ENCODE measurements around the gene AIG1. TPM values are rescaled to one million over a fixed set of nuclear protein-coding genes. Genes with fewer than 3 reads are reported as not detected.

AIG1 gene
- total and polyA plus RNA-seq, 4 donors = 19.9 to 31.7 (median 27.3) TPM

GRCh38 chr6:143059663-143060353 lies 881 bp upstream of the AIG1 start:
- TF ChIP-seq, protein P1, sequence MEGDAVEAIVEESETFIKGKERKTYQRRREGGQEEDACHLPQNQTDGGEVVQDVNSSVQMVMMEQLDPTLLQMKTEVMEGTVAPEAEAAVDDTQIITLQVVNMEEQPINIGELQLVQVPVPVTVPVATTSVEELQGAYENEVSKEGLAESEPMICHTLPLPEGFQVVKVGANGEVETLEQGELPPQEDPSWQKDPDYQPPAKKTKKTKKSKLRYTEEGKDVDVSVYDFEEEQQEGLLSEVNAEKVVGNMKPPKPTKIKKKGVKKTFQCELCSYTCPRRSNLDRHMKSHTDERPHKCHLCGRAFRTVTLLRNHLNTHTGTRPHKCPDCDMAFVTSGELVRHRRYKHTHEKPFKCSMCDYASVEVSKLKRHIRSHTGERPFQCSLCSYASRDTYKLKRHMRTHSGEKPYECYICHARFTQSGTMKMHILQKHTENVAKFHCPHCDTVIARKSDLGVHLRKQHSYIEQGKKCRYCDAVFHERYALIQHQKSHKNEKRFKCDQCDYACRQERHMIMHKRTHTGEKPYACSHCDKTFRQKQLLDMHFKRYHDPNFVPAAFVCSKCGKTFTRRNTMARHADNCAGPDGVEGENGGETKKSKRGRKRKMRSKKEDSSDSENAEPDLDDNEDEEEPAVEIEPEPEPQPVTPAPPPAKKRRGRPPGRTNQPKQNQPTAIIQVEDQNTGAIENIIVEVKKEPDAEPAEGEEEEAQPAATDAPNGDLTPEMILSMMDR (IDR thresholded peaks at IDR 0.05; ENCODE audit: control extremely low read depth, extremely low read depth) = no peak
- peaks cover 0 to 24% (median 3%) of the 10 kb centered on the region in 5 donors for H3K4me1 ChIP-seq (ENCODE audit: control insufficient read depth in 5 of 5, insufficient read depth in 5 of 5, low read length in 5 of 5)
- ATAC-seq (ENCODE audit: insufficient read depth, low FRiP score) (peak; percentile 16), DNase-seq (peak in 2 of 3 donors; percentile 58 to 63)
- H3K27ac ChIP-seq (ENCODE audit: low read depth in 1 of 2, low read length in 1 of 2) = peak overlapping the region; percentile 97 to 99
- H3K9me3 ChIP-seq (ENCODE audit: control insufficient read depth in 4 of 4, insufficient read depth in 3 of 4, low read length in 3 of 4) = no peaks in the 10 kb centered on the region
- H3K4me3 ChIP-seq = peak overlapping the region; percentile 92
- no peaks in the 10 kb centered on the region for H3K36me3 ChIP-seq (ENCODE audit: control insufficient read depth in 4 of 4, insufficient read depth in 4 of 4, low read length in 4 of 4)
- H3K27me3 ChIP-seq (ENCODE audit: control insufficient read depth in 3 of 3, insufficient read depth in 3 of 3, low read length in 2 of 3) = no peaks in the 10 kb centered on the region
- H3K9ac ChIP-seq (ENCODE audit: insufficient read depth in 1 of 2, low read length in 2 of 2) = peak overlapping the region; percentile 89 to 94
- WGBS, 2 donors = 2% methylated on average over 8 of the region's 8 CpGs

DNA sequence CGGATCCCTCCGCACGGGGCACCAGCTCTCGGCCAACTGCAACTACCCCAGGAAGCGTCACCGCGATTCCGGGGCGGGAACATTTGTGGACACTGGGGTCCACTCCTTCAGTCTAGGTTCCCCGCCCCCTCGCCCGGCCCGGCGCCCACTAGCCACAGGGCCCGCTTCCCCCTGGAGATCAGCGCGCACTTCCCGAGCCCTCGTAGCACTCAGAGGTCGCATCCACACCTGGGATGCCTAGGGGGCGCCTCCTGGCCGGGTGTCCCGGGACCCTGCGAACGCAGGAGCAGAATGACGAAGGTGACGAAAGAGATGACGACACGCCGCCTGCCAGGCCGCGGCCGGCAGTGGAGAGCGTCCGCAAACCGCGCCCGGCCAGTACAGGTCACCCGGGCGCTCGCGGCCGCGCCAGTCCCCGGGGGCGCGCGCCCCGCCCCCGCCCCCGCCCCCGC lies 309 bp upstream of the AIG1 start:
- DNase-seq = peak; percentile 85 to 86 (median 86)
- peak overlapping the region; percentile 92 for H3K4me3 ChIP-seq
- H3K4me1 ChIP-seq (ENCODE audit: control insufficient read depth in 5 of 5, insufficient read depth in 5 of 5, low read length in 5 of 5) = peaks cover 0 to 24% (median 3%) of the 10 kb centered on the region in 5 donors
- H3K27ac ChIP-seq (ENCODE audit: low read depth in 1 of 2, low read length in 1 of 2) = peak overlapping the region; percentile 97 to 99
- peak overlapping the region; percentile 89 to 94 for H3K9ac ChIP-seq (ENCODE audit: insufficient read depth in 1 of 2, low read length in 2 of 2)
- H3K9me3 ChIP-seq (ENCODE audit: control insufficient read depth in 4 of 4, insufficient read depth in 3 of 4, low read length in 3 of 4) = no peaks in the 10 kb centered on the region
- 0% methylated on average over 32 to 52 of the region's 52 CpGs for whole genome bisulfite sequencing, 2 donors
- ATAC-seq (ENCODE audit: insufficient read depth, low FRiP score) = peak; percentile 89
- TF ChIP-seq, protein P1 (IDR thresholded peaks at IDR 0.05; ENCODE audit: control extremely low read depth, extremely low read depth) = no peak
- H3K36me3 ChIP-seq (ENCODE audit: control insufficient read depth in 4 of 4, insufficient read depth in 4 of 4, low read length in 4 of 4) = no peaks in the 10 kb centered on the region
- H3K27me3 ChIP-seq (ENCODE audit: control insufficient read depth in 3 of 3, insufficient read depth in 3 of 3, low read length in 2 of 3) = no peaks in the 10 kb centered on the region

DNA sequence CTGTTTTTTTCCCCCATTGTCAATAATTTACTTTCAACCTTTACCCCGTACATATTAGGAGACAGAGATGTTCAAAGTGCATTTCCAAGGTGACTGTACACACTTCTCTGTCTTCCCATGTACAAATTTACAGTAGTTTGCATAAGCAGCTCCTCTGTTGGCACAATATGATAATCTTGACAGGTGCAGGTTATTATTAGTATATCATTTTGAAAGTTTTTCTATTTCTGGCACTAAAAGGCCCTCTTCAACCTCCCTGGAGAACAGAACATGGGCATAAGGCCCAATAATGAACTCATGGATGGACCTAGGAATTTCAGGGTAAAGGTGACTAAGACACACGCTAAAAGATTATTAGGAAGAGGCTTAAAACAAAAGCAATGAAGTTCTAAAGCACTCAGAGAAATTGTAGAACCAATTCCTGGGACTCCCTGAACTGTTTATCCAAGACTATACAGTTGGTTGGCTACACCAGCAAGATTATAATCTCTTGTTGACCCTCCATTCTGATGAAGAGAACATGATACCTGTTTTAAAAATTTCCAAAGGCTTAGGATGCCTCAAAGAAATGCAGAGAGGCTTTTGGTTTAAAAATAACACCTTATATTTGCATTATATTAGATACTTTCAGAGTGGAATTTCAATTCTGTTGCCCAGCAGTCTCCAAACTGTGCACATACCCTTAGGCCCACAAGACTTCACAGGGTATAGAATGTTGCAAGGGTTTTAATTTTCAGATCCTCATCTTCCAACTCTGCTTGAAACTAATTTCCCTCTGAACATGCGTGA lies 1.1 kb downstream of the AIG1 start:
- Histone ChIP-seq H3K36me3 (ENCODE audit: control insufficient read depth in 4 of 4, insufficient read depth in 4 of 4, low read length in 4 of 4) (no peaks in the 10 kb centered on the region), H3K4me1 (ENCODE audit: control insufficient read depth in 5 of 5, insufficient read depth in 5 of 5, low read length in 5 of 5) (peaks cover 0 to 14% (median 3%) of the 10 kb centered on the region in 5 donors), H3K27me3 (ENCODE audit: control insufficient read depth in 3 of 3, insufficient read depth in 3 of 3, low read length in 2 of 3) (no peaks in the 10 kb centered on the region), H3K27ac (ENCODE audit: low read depth in 1 of 2, low read length in 1 of 2) (peak overlapping the region in 1 of 2 donors; percentile 45), H3K9ac (ENCODE audit: insufficient read depth in 1 of 2, low read length in 2 of 2) (peak overlapping the region in 1 of 2 donors; percentile 94), H3K4me3 (no peak overlapping the region), H3K9me3 (ENCODE audit: control insufficient read depth in 4 of 4, insufficient read depth in 3 of 4, low read length in 3 of 4) (no peaks in the 10 kb centered on the region)
- DNase-seq (peak in 1 of 3 donors; percentile 8), ATAC-seq (ENCODE audit: insufficient read depth, low FRiP score) (no peak)
- TF ChIP-seq, protein P1 (IDR thresholded peaks at IDR 0.05; ENCODE audit: control extremely low read depth, extremely low read depth) = no peak
- WGBS, 2 donors = 67 to 73% methylated on average over 3 of the region's 3 CpGs
